Astrocyte of the cerebellum (primary cell): ENCODE data around the gene ZNF408.

Experiments
- DNase-seq: peaks from one replicate; pipeline ENCODE4 v3.0.0-alpha.2; 2011; ENCODE audit warnings: low read depth
- H3K4me3 ChIP-seq: 2 replicates; pipeline ENCODE4 v1.5.1; 2011; ENCODE audit warnings: mild to moderate bottlenecking, low read depth, low read length, moderate library complexity
- CTCF ChIP-seq: IDR thresholded peaks from 2 replicates; pipeline ENCODE4 v1.5.1; 2012; ENCODE audit warnings: low read length, low read depth, moderate library complexity, mild to moderate bottlenecking; ENCODE audit errors: missing control alignments
- in situ Hi-C: cut with HindIII; loops from 2 replicates; pipeline ENCODE4 v1.10.0; 2017; ENCODE audit warnings: low sequenced_read_pairs

ZNF408 gene

GRCh38 chr11:46718155-46719019 lies 17.6 kb downstream of the ZNF408 start:
- H3K4me3 ChIP-seq = no peak overlapping the region
- in situ Hi-C loops = no loop called here
- TF ChIP-seq CTCF = no peak
- no peak for DNase-seq

- H3K4me3 ChIP-seq = no peak within 1 kb of the TSS
- in situ Hi-C loops = no loop called here
- TF ChIP-seq CTCF = no peak
- no peak for DNase-seq
Measured at GRCh38 chr11:46719048-46719542, 18.3 kb downstream of the ZNF408 start, which contains the start of gene F2. Gene F2 (plus strand): TSS chr11:46719213. CDS start chr11:46719236, 23 bp downstream.

GRCh38 chr11:46719543-46720218 lies 18.9 kb downstream of the ZNF408 start:
- in situ Hi-C loops = no loop called here
- no peak for DNase-seq
- no peak for TF ChIP-seq CTCF
- no peak overlapping the region for H3K4me3 ChIP-seq

- no peak for DNase-seq
- in situ Hi-C loops = no loop called here
- no peak overlapping the region for H3K4me3 ChIP-seq
- no peak for TF ChIP-seq CTCF
Measured at GRCh38 chr11:46721286-46721685, 20.5 kb downstream of the ZNF408 start.

- TF ChIP-seq CTCF = no peak
- no peak overlapping the region for H3K4me3 ChIP-seq
- in situ Hi-C loops = no loop called here
- no peak for DNase-seq
Measured at GRCh38 chr11:46722566-46723358, 21.9 kb downstream of the ZNF408 start.

- in situ Hi-C loops = no loop called here
- no peak overlapping the region for H3K4me3 ChIP-seq
- no peak for DNase-seq
- TF ChIP-seq CTCF = no peak
Measured at GRCh38 chr11:46723359-46723680, 22.5 kb downstream of the ZNF408 start.
